Keratinocyte (primary cell): Measurements from ENCODE around the gene PARP14.
A peak's percentile ranks its signal among the peaks of the same experiment; 100 is the strongest.

Source experiments
- CTCF ChIP-seq, 3 experiments: IDR thresholded peaks in 1 of 3; conservative IDR thresholded peaks in 1 of 3; optimal IDR thresholded peaks in 1 of 3; 2 replicates in 2 of 3; 3 replicates in 1 of 3; pipeline versions ENCODE3 to v1.5.1; 2011; ENCODE audit warnings: low read length in 3 of 3, mild to moderate bottlenecking in 3 of 3, moderate library complexity in 2 of 3, control low read depth in 1 of 3, inconsistent platforms in 1 of 3; ENCODE audit not compliant: insufficient read depth in 2 of 3; ENCODE audit errors: extremely low read depth in 1 of 3
- EZH2 ChIP-seq: IDR thresholded peaks from one replicate; pipeline ENCODE4 v1.6.1; 2012; ENCODE audit warnings: inconsistent platforms, mild to moderate bottlenecking, low read length, moderate library complexity

GRCh38 chr3:122679085-122679881 is 1.4 kb upstream of the PARP14 start:
- peak; percentile 79 to 83 (median 79) for TF ChIP-seq CTCF (optimal IDR thresholded peaks at IDR 0.05 in 1 of 3, IDR thresholded peaks at IDR 0.05 in 1 of 3, conservative IDR thresholded peaks at IDR 0.05 in 1 of 3; ENCODE audit: extremely low read depth in 1 of 3, insufficient read depth in 2 of 3, low read length in 3 of 3)
- no peak for TF ChIP-seq EZH2
